Activated T-cell treated with anti-CD3 and anti-CD28 coated beads, Interleukin-2, amount 50 U/mL, for 72 hours (primary cell): ENCODE measurements around the gene FGF14. TPM values are rescaled to one million over a fixed set of nuclear protein-coding genes. Genes with fewer than 3 reads are reported as not detected.

Experiments used
- ATAC-seq, 2 donors: fragments of 150-1000 bp; cut with Tn5 transposase; replicated peaks in 1 of 2; 2 replicates each; pipeline ENCODE4 v1.10.0; 2021; ENCODE audit warnings: moderate library complexity in 2 of 2, mild to moderate bottlenecking in 1 of 2
- DNase-seq, 2 donors: peaks; one replicate each; pipeline ENCODE4 v3.0.0; 2021 to 2022; ENCODE audit warnings: mixed read lengths in 1 of 2
- H3K27ac Mint-ChIP-seq: one replicate; pipeline ENCODE4 v1.8.0; 2022; ENCODE audit warnings: mild to moderate bottlenecking, moderate library complexity, mixed read lengths
- H3K27me3 Mint-ChIP-seq: one replicate; pipeline ENCODE4 v1.8.0; 2022; ENCODE audit warnings: low read depth, mixed read lengths
- H3K36me3 Mint-ChIP-seq, 2 donors: one replicate each; pipeline ENCODE4 v1.8.0; 2022; ENCODE audit warnings: mixed read lengths in 2 of 2, mild to moderate bottlenecking in 1 of 2; ENCODE audit not compliant: insufficient read depth in 2 of 2
- H3K4me1 Mint-ChIP-seq: one replicate; pipeline ENCODE4 v1.8.0; 2022; ENCODE audit warnings: low read depth, mixed read lengths
- H3K4me3 Mint-ChIP-seq, 2 donors: one replicate each; pipeline ENCODE4 v1.8.0; 2022; ENCODE audit warnings: mild to moderate bottlenecking in 2 of 2, mixed read lengths in 2 of 2, moderate library complexity in 2 of 2
- H3K9me3 Mint-ChIP-seq, 2 donors: one replicate each; pipeline ENCODE4 v1.8.0; 2022; ENCODE audit warnings: mixed read lengths in 2 of 2
- total RNA-seq, 2 donors: library from RNA; stranded (reverse); gene quantifications; one replicate each; pipeline ENCODE4 v1.2.3, GENCODE V29; 2022

The FGF14 gene
- total RNA-seq = under 1 TPM in 1 of 2 donors, not detected in 1; 0.23 TPM

- ATAC-seq = no peak
- Mint-ChIP-seq H3K9me3 (no peaks in the 10 kb centered on the region), H3K4me3 (peak within 1 kb of the TSS; percentile 83 to 92)
Observed at GRCh38 chr13:102401766-102402165, at the start of gene FGF14. Gene FGF14, minus strand, starts transcription at chr13:102402048.

GRCh38 chr13:102443249-102443648 lies 41.4 kb upstream of the FGF14 start:
- Mint-ChIP-seq H3K4me1 (no peaks in the 10 kb centered on the region), H3K36me3 (no peaks in the 10 kb centered on the region), H3K9me3 (no peaks in the 10 kb centered on the region)

More at GRCh38 chr13:102401766-102402165, at the start of gene FGF14:
- no peaks in the 10 kb centered on the region for H3K36me3 Mint-ChIP-seq
- DNase-seq = no peak
- peak within 1 kb of the TSS; percentile 51 for H3K27ac Mint-ChIP-seq
- peaks cover 29% of the 10 kb centered on the region for H3K4me1 Mint-ChIP-seq
- H3K27me3 Mint-ChIP-seq = peaks cover 69% of the 10 kb centered on the region

GRCh38 chr13:102441085-102441484 lies 39.2 kb upstream of the FGF14 start:
- no peak overlapping the region for H3K4me3 Mint-ChIP-seq
- H3K9me3 Mint-ChIP-seq = no peaks in the 10 kb centered on the region
- no peaks in the 10 kb centered on the region for H3K36me3 Mint-ChIP-seq
- no peaks in the 10 kb centered on the region for H3K4me1 Mint-ChIP-seq
- no peak for ATAC-seq
- H3K27ac Mint-ChIP-seq = no peak overlapping the region
- peaks cover 8% of the 10 kb centered on the region for H3K27me3 Mint-ChIP-seq
- DNase-seq = no peak

More at GRCh38 chr13:102443249-102443648, 41.4 kb upstream of the FGF14 start:
- no peak for ATAC-seq
- Mint-ChIP-seq H3K27ac (no peak overlapping the region), H3K27me3 (peaks cover 17% of the 10 kb centered on the region), H3K4me3 (no peak overlapping the region)
- DNase-seq = no peak

GRCh38 chr13:102440259-102440936 lies 38.5 kb upstream of the FGF14 start:
- ATAC-seq = no peak
- Mint-ChIP-seq H3K4me1 (no peaks in the 10 kb centered on the region), H3K4me3 (no peak overlapping the region), H3K27me3 (peaks cover 13% of the 10 kb centered on the region), H3K36me3 (no peaks in the 10 kb centered on the region), H3K27ac (no peak overlapping the region), H3K9me3 (no peaks in the 10 kb centered on the region)
- DNase-seq = no peak

- Mint-ChIP-seq H3K9me3 (peaks cover 0 to 13% of the 10 kb centered on the region in 2 donors), H3K27ac (no peak overlapping the region), H3K4me1 (no peaks in the 10 kb centered on the region), H3K4me3 (no peak overlapping the region), H3K36me3 (peaks cover 2 to 7% of the 10 kb centered on the region in 2 donors), H3K27me3 (no peaks in the 10 kb centered on the region)
- ATAC-seq (no peak), DNase-seq (no peak)
Observed at GRCh38 chr13:102422690-102423089, 20.8 kb upstream of the FGF14 start.

- Mint-ChIP-seq H3K36me3 (no peaks in the 10 kb centered on the region), H3K27ac (no peak overlapping the region), H3K9me3 (no peaks in the 10 kb centered on the region), H3K4me3 (no peak overlapping the region), H3K4me1 (peaks cover 19% of the 10 kb centered on the region), H3K27me3 (peaks cover 64% of the 10 kb centered on the region)
- DNase-seq (no peak), ATAC-seq (no peak)
Observed at GRCh38 chr13:102405499-102406100, 3.8 kb upstream of the FGF14 start.

- Mint-ChIP-seq H3K4me1 (peaks cover 29% of the 10 kb centered on the region), H3K27ac (no peak overlapping the region), H3K9me3 (no peaks in the 10 kb centered on the region), H3K36me3 (no peaks in the 10 kb centered on the region), H3K27me3 (peaks cover 70% of the 10 kb centered on the region), H3K4me3 (peak overlapping the region; percentile 83 to 92)
- DNase-seq (peak; percentile 49 to 50), ATAC-seq (peak; percentile 78 to 81)
Observed at GRCh38 chr13:102402290-102402689, 442 bp upstream of the FGF14 start.

GRCh38 chr13:102401265-102401664 lies 583 bp downstream of the FGF14 start:
- no peak for DNase-seq
- H3K4me3 Mint-ChIP-seq = peak overlapping the region; percentile 83 to 92
- H3K9me3 Mint-ChIP-seq = no peaks in the 10 kb centered on the region
- peak; percentile 17 to 28 for ATAC-seq
- peaks cover 29% of the 10 kb centered on the region for H3K4me1 Mint-ChIP-seq
- peaks cover 70% of the 10 kb centered on the region for H3K27me3 Mint-ChIP-seq
- no peaks in the 10 kb centered on the region for H3K36me3 Mint-ChIP-seq
- peak overlapping the region; percentile 51 for H3K27ac Mint-ChIP-seq

GRCh38 chr13:102400675-102401145 lies 1.1 kb downstream of the FGF14 start:
- Mint-ChIP-seq H3K36me3 (no peaks in the 10 kb centered on the region), H3K27me3 (peaks cover 69% of the 10 kb centered on the region), H3K9me3 (no peaks in the 10 kb centered on the region), H3K4me3 (peak overlapping the region; percentile 83 to 92), H3K27ac (no peak overlapping the region), H3K4me1 (peaks cover 29% of the 10 kb centered on the region)
- ATAC-seq (peak; percentile 2), DNase-seq (no peak)

- H3K27me3 Mint-ChIP-seq = peaks cover 66% of the 10 kb centered on the region
Observed at GRCh38 chr13:102399791-102400674, 1.8 kb downstream of the FGF14 start.

GRCh38 chr13:102395939-102396338 lies 5.9 kb downstream of the FGF14 start:
- Mint-ChIP-seq H3K36me3 (peaks cover 0 to 1% of the 10 kb centered on the region in 2 donors), H3K27me3 (peaks cover 36% of the 10 kb centered on the region), H3K9me3 (peaks cover 1 to 5% of the 10 kb centered on the region in 2 donors), H3K27ac (no peak overlapping the region), H3K4me3 (peak overlapping the region in 1 of 2 donors; percentile 94), H3K4me1 (peaks cover 37% of the 10 kb centered on the region)
- ATAC-seq (no peak), DNase-seq (no peak)

More at GRCh38 chr13:102399791-102400674, 1.8 kb downstream of the FGF14 start:
- Mint-ChIP-seq H3K36me3 (no peaks in the 10 kb centered on the region), H3K9me3 (no peaks in the 10 kb centered on the region), H3K27ac (no peak overlapping the region), H3K4me3 (peak overlapping the region; percentile 83 to 92), H3K4me1 (peaks cover 31% of the 10 kb centered on the region)
- DNase-seq = peak; percentile 14 to 30
- ATAC-seq = peak; percentile 60 to 62

GRCh38 chr13:102395174-102395573 lies 6.7 kb downstream of the FGF14 start:
- peaks cover 0 to 1% of the 10 kb centered on the region in 2 donors for H3K36me3 Mint-ChIP-seq
- peak overlapping the region; percentile 89 to 94 for H3K4me3 Mint-ChIP-seq
- peaks cover 1 to 5% of the 10 kb centered on the region in 2 donors for H3K9me3 Mint-ChIP-seq
- peaks cover 31% of the 10 kb centered on the region for H3K4me1 Mint-ChIP-seq
- peak overlapping the region; percentile 82 for H3K27ac Mint-ChIP-seq
- no peak for DNase-seq
- no peak for ATAC-seq
- H3K27me3 Mint-ChIP-seq = peaks cover 30% of the 10 kb centered on the region
